Measurements from ENCODE around the gene SLC25A22.

- TF ChIP-seq EP300 (IDR thresholded peaks at IDR 0.05; ENCODE audit: borderline replicate concordance) (no peak), REST (IDR thresholded peaks at IDR 0.05; ENCODE audit: low read depth) (no peak), EGR1 (IDR thresholded peaks at IDR 0.05) (no peak), CREB1 (IDR thresholded peaks at IDR 0.05; ENCODE audit: low read depth) (no peak), MAX (IDR thresholded peaks at IDR 0.05) (peak; percentile 36), RAD21 (IDR thresholded peaks at IDR 0.05; ENCODE audit: low read depth) (no peak), TEAD4 (IDR thresholded peaks at IDR 0.05) (no peak), FOXM1 (IDR thresholded peaks at IDR 0.05; ENCODE audit: borderline replicate concordance, low read depth) (no peak), YY1 (IDR thresholded peaks at IDR 0.05; ENCODE audit: low read depth) (no peak)
Observed at GRCh38 chr11:776561-777287, 21.4 kb downstream of the SLC25A22 start.
